ENCODE measurements around the gene PRKN.
A peak's percentile ranks its signal among the peaks of the same experiment; 100 is the strongest.

PRKN gene

DNA sequence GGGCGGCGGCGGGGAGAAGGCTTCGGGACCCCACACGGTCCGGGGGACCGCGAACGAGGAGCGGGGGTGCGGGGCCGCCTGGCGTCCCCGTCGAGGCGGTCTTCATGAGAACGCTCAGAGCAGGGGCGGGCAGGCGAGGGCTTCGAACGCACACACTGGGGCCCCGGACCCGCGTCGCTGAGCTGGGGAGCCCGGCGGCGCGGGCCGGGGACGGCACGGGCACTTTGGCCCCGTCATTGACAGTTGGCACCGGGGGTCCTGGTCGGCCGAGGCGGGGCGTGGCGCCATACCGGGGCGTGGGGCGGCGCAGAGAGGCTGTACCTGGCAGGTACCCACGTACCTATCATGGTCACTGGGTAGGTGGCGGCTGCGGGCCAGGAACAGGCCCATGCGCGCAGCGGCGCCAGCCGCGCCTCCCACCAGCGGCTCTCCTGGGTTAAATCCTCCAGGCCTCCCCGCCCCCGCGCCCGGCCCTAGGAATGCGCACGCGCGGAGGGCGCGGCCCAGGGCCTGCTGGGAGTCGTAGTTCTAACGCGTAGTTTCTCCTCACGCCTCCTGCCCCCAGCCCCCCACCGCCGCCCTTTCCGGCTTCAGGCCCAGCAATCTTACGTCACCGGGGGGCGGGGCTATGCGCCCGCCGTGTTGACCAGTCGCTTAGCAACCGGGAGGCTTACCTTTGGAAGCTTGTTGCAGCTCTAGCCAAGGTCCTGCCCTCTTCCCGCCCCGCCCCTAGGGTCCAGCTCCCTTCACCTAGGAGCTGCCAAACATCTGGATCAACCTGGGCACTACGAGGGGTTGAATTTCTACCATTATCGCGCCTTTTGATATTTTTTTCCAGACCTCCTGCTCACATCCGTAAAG is at the start of gene PRKN, which contains the start of gene PACRG:
TSS of gene PRKN (minus strand) at position 445 of the 861 bp plus-strand sequence.
TSS of gene PACRG (plus strand) at position 653 of the 861 bp plus-strand sequence.
- DNase-seq: peak; percentile 89

DNA sequence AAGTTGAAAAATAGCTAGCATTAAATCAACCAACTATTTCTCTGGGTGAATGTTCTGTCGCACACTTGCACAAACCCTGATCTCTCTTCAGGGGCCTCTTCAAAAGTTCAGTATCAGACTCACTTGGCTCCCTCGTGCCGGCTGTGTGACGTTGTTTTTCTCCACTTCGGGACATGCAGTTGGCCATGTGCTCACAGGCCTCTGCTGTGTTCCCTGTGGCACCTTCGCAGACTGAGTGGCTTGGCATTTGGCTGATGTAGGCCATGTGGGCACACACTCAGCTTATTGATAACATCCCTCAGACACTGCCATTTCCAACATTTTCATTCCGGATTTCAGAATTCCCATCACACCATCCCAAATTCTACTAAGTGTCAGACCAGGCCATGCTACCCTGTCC is 49.5 kb upstream of the PRKN start:
- DNase-seq: no peak

DNA sequence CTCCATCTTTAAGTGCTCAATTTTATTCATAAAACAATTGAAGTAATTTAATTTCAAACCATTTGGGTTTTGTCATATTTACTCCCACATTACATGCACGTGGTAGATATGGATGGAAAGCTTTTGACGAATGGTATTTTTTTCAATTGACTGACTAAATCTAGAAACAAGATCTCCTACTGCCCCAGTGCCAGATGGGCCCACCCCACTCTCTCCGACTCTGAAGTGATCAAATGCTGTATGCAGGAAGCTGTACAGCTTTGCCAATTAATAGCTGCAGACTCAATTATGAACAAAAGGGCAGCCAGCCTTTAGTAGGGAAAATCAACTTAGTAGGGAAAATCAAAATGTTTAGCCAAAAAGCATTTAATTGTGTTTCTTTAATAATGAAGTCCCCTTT is 46.4 kb upstream of the PRKN start:
- no peak for DNase-seq

DNA sequence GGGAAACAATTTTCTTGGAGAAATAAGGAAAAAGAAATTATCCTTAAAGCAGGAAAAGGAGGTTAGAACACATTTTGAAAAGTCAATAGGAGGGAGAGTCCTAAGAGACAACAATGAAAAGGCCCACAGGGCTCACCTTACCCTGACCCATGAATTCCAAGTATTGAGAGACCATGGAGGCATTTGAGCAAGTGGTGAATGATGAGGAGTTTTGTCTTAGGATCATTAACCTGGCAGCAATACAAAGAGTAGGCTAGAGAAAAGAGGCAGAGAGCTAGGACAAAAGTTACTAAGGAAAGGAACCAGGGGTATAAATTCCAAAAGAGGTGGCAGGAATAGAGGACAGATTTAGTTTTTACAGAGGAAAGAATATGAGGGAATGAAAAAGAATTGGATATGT is 44.9 kb upstream of the PRKN start:
- DNase-seq: no peak

DNA sequence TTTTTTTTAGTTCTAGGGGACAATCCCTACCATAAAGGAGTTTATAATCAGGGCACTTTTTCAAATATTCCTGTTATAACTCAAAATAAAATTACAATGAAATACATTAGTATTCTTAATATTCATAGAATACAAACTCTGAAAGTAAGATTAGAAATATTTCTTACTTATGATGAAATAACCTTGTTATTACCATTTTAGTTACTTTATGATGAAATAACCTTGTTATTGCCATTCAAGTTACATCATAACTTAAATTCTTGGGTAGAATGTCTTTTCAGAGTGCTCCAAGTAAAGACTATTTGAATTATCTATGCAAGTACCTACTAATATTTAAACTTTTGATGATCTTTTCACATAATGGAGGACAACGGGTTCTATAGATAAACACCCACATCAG is 43.4 kb upstream of the PRKN start:
- no peak for DNase-seq

DNA sequence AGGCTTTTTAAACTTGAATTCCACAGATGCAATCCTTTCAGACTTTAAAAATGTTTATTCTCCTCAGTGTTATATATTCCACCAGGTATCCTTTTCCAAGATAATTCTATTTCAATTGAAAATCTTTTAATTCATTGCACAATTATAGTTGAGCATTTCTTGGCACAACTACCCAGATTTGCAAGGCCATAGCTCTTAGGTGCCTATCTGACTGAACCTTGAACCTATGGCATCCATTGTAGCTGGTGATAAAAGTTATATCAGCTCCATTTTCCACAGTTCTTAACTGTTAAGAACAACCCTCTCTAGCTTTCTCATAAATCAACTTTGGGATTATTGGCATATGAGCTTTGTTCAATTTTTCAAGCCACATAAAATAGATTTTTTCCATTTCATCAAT is 42.6 kb upstream of the PRKN start:
- no peak for DNase-seq

DNA sequence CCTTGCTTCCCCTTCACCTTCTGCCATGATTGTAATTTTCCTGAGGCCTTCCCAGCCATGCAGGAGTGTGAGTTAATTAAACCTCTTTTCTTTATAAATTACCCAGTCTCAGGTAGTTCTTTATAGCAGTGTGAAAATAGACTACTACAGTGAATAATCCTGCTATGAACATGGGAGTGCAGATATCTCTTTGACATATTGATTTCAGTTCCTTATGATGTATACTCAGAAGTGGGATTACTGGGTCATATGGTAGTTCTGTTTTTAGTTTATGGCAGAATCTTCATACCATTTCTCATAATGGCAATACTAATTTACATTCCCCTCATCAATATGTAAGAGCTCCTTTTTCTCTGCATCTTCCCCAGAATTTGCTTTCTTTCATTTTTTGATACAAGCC is 26.2 kb upstream of the PRKN start:
- no peak for DNase-seq

DNA sequence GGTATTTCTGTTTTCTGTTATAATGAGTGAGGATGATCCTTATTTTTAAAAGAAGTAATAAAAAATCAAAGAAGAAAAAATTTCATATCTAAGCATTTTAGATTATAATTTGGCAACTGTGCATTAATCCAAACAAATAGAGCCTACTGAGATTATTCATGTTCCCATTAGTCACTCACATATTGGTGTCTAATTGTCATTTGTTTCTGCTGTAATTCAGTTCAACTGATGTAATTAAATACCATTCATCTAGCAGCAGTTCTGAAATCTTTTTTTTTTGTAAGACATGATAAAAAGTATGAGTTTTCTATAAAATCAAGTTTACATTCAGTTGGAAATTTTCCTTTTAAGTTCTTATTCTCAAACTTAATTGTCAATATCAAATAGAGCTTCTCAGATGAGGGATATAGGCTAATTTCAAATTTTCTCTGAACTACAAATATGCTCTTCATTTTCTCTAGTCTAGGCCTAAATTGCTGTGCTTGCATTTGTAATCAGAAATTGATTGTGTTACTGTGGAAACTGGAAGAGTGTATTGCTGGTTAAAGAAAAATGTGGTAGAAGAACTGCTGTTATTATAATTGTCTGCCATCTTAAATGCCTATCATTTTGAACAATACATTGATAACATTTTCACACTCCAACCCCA is 23.8 kb upstream of the PRKN start:
- no peak for DNase-seq

DNA sequence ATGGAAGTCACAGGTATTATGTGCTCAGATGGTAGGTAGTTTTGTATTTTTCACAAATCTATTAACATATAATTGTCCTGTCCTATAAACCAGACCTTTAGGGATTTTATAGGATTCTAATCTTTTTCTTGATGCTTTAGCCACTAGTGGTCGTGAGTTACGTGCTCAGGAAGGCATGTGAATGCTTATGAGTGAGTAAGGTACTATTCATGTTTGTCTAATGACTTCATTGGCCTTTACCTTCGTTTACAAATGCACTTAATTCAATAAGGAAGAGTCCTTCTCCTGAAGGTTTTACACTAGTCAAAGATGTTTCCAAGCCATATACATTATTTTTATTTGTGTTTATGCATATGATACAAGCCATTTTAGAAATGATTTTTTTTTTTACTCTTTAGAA is 23.2 kb upstream of the PRKN start:
- DNase-seq: no peak

DNA sequence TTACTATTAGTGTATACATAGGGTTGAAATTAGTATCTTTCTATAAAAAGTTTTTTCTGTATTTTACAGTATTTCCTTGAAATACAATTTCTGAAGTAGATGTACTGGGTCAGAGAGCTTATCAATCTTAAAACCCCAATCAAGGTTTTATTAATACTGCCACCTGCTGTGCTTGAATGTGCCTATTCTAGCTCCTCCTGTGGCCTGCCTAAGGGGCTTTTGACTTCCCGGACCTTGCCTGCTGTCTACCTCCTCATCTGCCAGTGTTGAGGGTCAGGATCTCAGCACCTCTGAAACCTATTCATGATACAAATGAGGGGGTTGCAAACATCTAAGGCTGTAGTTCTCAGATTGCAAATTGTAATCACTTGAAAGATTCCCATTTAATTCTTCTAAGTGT is 9.4 kb upstream of the PRKN start:
- DNase-seq: no peak

DNA sequence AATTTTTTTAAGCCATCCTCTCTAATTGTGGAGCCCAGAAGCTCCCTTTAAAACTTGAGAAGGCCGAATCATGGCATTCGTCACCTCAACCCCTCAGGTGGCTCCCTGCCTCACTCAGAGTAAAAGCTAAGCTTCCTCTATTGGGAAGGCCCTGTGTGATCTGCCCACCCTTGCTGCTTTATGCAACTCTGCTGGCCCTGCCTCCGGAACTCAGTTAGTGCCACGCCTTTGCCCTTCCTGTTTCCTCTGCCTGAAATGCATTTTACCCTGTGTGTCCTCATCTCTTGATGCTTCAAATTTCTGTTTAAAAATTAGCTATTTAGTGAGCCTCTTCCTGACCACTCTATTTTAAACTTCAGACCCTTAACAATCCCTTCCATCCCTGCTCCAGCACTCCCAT is 5.9 kb upstream of the PRKN start:
- DNase-seq: no peak

DNA sequence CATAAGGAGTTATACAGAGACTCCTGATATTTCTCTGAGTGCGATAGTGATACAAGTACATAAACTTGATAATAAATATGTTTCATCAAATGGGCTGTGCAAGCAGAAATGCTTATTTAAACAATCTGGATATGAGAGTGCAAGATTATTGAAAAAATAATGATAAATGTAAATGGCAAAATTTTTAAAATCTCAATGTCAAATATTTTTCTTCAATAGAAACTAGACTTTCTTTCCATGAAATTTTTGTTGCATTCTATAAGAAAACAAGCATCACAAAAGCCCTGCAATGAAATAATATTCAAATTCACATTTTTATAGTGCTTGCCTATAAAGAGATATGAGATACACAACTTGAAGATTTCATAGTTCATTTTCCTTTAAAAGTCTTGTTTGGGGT is 2.9 kb upstream of the PRKN start:
- DNase-seq: no peak

DNA sequence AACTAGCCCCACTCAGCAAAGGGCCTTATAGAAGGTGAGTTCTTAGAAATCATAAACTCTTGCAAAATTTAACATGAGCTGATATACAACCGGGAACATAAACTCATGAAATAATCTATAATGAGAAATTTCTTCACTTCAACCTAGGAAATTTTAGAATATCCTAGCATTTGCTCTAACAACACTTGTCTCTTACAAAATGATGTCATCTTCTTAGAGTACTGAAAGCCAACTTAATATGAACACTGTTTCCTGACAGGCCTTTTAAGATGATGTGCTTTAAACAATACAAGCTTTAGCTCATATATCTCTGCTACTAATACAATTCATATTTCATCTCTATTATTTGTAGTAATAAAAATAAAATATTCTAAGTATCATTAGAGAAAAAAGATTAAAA is 1.1 kb upstream of the PRKN start:
- DNase-seq: no peak

DNA sequence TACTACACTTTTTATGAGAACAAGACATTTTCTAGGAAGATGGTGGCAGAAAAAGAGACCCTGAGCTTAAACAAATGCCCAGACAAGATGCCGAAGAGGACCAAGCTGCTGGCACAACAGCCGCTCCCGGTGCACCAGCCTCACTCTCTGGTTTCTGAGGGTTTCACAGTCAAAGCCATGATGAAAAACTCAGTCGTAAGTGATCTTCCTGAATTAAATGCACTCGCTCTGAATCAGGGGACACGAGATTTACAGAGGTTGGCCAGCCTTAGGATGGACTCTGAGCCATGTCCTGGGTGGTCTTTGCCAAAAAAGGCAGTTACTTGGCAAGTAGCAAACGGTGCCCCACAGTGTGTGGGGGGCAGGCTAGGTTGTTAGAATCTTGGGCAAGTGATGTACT is 631 bp upstream of the PRKN start:
- no peak for DNase-seq

DNA sequence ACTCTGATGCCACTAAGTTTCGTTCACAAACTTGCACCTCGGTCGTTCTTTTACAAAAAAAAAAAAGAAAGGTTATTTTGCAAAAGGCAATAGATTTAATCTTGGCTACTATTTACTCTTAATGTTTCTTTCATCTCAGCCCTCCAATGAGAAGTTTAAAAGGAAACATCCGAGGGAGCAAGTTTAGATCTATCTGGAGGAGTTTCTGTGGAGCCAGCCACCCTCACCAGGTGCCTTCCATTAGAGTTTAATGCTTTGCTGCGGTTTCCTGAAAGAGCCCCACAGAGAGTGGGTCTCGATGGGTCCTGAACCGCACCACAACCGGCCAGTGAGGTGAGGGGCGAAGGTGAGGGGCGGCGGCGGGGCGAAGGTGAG is 632 bp downstream of the PRKN start:
- DNase-seq: no peak

DNA sequence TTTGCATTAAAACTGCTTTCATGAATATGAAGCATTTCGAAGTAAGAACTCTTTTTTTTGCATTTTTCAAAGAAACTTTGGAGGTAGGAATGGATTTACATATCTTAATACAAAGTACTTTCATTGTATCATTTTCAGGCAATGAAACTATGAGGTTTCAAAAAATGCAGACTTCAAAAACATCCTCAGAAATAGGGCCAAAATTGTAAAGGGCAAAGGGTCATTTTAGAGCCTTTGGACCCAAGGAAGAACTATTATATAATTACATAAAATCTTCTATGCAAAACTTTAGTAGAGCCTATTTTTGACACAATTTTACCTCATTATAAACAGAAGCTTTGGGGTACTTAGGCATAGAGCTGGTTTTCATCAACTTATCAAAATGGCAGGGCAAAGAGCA is 4.9 kb downstream of the PRKN start:
- DNase-seq: no peak

DNA sequence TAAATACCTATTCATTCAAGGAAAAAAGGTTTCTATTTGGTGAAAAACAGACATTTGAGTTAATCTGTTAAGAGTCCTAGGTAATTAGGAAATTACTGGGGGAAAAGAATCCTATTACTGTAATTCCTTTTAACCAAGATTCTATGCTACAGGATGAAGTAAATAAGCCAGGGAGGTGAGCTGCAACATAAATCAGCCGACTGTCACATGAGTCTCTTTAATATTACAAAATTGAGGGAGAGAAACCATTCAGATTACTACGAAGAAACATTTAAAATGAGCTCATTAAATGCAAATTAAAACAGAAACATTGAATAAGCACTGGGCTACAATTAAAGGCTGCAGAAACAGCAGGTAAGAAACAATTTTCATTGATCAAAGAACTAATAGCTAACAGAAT is 5.3 kb downstream of the PRKN start:
- no peak for DNase-seq

DNA sequence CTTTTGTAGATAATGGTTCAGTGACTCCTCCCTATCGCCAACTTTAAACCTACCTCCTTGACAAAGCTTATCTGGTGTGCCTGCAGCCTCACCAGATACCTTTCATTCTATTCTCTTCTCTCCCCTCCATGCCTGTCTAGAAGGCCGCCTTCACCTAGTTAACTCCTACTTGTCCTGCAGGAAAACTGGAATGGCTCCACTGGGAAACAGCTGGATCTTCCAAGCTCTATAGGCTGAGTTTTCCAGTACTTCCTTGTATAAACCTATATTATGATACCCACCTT is 6.2 kb downstream of the PRKN start:
- no peak for DNase-seq

DNA sequence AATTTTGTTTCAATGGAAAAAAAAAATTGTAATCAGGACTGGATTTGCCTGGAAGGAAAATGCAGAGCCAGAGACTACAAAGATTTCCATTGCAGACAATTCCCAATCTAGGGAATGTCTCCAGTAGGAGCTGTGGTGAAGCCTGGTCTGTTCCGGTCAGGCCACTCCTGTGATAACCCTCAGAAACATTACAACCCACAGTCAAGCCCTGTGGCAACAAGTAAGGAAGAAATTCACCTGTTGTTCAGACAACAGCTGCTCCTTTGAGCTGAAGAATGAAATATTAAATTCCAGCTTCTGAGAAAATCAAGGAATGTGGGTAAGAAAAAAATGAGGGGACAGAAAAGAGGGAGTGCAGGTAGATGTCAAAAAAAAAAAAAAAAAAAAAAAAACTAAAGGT is 8.0 kb downstream of the PRKN start:
- DNase-seq: no peak

DNA sequence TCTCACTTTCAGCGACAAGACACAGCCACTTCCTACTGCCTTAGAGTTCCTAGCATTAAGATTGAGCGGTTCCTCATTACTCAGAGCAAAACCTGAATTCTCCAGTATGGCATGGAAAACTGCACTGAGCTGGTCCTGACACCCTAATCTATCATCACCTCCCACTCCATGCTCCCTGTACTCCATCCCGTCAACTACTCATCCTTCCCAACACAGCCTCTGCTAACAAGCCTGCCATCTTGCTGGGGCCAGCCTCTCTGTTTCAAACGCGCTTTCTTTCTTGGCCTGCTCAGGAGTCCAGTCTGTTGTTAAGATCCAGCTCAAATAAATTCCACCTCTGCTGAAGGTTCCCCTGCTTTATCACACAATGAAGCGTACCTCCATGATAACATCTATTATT is 12.0 kb downstream of the PRKN start:
- DNase-seq: no peak

DNA sequence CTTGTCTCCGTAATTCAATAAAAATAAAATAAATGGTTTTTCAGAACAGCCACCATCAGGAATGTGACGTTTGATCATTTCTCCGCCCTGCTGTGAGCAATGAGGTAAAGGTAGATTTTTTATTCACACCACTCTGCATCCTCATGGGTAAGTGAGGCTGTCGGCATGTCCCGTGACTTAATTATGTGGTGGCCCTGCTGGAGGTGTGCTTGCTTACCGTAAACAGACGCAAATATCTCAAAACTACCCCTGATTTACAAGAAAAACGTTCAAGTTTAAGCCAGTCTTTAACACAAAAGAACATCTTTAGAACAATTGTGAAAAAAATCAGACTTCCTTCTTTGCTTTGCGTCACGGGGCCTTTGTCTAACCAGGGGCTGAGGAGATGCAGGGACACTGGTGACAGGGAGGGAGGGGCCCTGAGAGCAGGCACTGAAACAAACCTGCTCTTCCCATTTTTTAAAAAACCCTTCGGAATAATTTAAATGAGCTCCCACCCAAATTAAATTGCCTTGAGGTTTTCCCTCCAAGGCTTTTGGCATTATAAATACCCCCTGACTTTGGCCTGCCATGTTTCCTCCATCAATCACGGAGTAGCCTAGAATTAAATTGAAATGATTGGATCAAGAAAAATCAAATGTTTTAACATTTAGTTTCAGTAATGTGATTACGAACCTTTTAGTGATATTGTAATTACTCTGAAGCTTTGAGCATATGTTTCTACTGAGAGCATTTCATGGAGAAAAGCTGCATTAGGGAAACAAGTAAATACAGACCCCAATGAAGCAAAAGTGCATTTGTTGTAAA is 13.4 kb downstream of the PRKN start:
- DNase-seq: no peak

DNA sequence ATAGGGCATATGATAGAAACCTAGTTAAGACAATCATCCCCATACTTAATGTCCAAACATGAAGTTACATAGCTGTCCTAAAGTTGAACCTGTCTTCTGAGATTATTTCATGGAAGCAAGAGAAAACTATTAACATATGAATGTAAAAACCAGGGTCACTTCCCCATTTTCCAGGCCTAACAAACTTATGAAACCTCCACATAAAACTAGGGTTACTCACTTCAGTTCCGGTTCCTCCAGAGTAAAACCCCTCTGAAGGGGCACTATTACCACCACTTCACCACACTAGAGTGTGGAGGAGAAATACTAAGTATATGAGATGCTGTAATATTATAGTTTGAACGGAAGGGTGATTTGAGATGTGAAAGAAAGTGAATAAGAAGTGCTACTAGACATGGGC is 14.9 kb downstream of the PRKN start:
- DNase-seq: no peak

DNA sequence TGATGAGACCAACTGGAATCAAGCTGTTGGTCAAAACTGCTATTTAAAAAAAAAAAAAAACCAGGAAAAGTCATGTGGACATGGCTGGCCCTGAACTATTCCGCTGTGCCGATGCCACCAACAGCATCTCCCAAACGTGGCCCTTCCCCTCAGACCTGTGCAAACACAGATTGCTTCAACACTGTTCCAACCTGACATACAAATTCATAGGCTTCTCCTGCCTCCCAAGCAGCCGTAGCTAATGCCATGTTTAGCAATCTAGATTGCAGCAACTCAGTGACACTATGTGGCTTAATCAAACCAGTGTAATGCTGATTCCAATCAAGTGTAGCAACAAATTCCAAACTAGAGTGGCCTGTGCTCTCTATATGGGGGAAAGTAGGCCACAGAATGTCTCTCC is 16.2 kb downstream of the PRKN start:
- DNase-seq: no peak

DNA sequence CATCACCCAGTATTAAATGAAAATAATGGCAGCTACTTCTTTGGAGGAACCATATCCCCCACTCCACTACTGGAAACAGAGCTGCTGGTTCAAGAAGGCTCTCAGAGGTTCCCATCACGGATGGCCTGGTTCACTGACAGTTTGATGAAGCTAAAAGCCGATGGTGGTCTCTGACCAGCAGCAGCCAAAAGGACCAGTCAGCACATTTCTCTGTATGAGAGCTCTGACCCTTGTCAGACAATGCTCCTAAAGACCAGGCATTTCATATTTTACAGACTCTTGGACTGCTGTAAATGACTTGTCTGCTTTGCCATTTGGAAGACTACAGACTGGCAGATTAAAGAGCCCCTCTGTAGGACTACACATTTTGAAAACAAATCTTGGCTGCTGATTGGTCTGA is 16.6 kb downstream of the PRKN start:
- DNase-seq: no peak
